GM19468 (cell line): ENCODE data around the gene POLR2E.

Source experiments
- ATAC-seq: cut with Tn5 transposase; IDR thresholded peaks from one replicate; pipeline ENCODE4 v1.9.1; 2021; ENCODE audit warnings: mild to moderate bottlenecking, moderate library complexity, moderate number of reproducible peaks; ENCODE audit not compliant: unreplicated experiment; ENCODE audit errors: extremely low read depth

POLR2E gene

GRCh38 chr19:1101337-1101698, 6.1 kb upstream of the POLR2E start:
- ATAC-seq = no peak

- ATAC-seq = no peak
Measured at GRCh38 chr19:1098177-1099051, 3.2 kb upstream of the POLR2E start.

GRCh38 chr19:1097810-1098176, 2.6 kb upstream of the POLR2E start:
- ATAC-seq = no peak

GRCh38 chr19:1094655-1094977, 559 bp downstream of the POLR2E start:
- ATAC-seq = no peak

- ATAC-seq = no peak
Measured at GRCh38 chr19:1093811-1094553, 1.2 kb downstream of the POLR2E start.

GRCh38 chr19:1093330-1093729, 1.8 kb downstream of the POLR2E start:
- ATAC-seq = no peak

GRCh38 chr19:1091544-1092175, 3.5 kb downstream of the POLR2E start:
- ATAC-seq = no peak

- ATAC-seq = no peak
Measured at GRCh38 chr19:1090731-1091543, 4.2 kb downstream of the POLR2E start.

GRCh38 chr19:1089891-1090290, 5.3 kb downstream of the POLR2E start:
- no peak for ATAC-seq

GRCh38 chr19:1089126-1089771, 5.9 kb downstream of the POLR2E start:
- ATAC-seq = no peak

- ATAC-seq = no peak
Measured at GRCh38 chr19:1088416-1089010, 6.7 kb downstream of the POLR2E start.

GRCh38 chr19:1087813-1088415, 7.3 kb downstream of the POLR2E start:
- no peak for ATAC-seq

- ATAC-seq = no peak
Measured at GRCh38 chr19:1086613-1087012, 8.6 kb downstream of the POLR2E start.

GRCh38 chr19:1085676-1086442, 9.3 kb downstream of the POLR2E start:
- ATAC-seq = no peak

- ATAC-seq = no peak
Measured at GRCh38 chr19:1085053-1085658, 10.0 kb downstream of the POLR2E start.

- no peak for ATAC-seq
Measured at GRCh38 chr19:1084024-1084868, 10.9 kb downstream of the POLR2E start.
